GM12875 (cell line): ENCODE data around the gene BRF1.

Source experiments
- H3K4me3 ChIP-seq: one replicate; pipeline ENCODE4 v1.5.1; 2011; ENCODE audit warnings: low read depth, low read length, control low read depth
- CTCF ChIP-seq: IDR thresholded peaks from 2 replicates; pipeline ENCODE4 v1.5.1; 2011; ENCODE audit warnings: low read depth, mild to moderate bottlenecking, control low read depth, inconsistent platforms, low read length, moderate library complexity, borderline replicate concordance; ENCODE audit not compliant: insufficient read depth

Gene BRF1

GRCh38 chr14:105314287-105315200, 13.7 kb upstream of the BRF1 start, which contains the start of gene PACS2:
PACS2 (plus strand) TSS chr14:105314748; CDS start chr14:105314919, 171 bp downstream.
- H3K4me3 ChIP-seq: peak within 1 kb of the TSS; percentile 69
- TF ChIP-seq CTCF: no peak

- TF ChIP-seq CTCF: no peak
- H3K4me3 ChIP-seq: peak overlapping the region; percentile 59
Observed at GRCh38 chr14:105313381-105314286, 12.8 kb upstream of the BRF1 start.

GRCh38 chr14:105312973-105313372, 12.2 kb upstream of the BRF1 start:
- no peak overlapping the region for H3K4me3 ChIP-seq
- no peak for TF ChIP-seq CTCF

GRCh38 chr14:105311838-105312237, 11.0 kb upstream of the BRF1 start:
- no peak overlapping the region for H3K4me3 ChIP-seq
- no peak for TF ChIP-seq CTCF

- TF ChIP-seq CTCF: no peak
- H3K4me3 ChIP-seq: no peak overlapping the region
Observed at GRCh38 chr14:105309371-105309770, 8.6 kb upstream of the BRF1 start.

- H3K4me3 ChIP-seq: no peak overlapping the region
Observed at GRCh38 chr14:105307052-105307727, 6.4 kb upstream of the BRF1 start.

More at GRCh38 chr14:105307052-105307727, 6.4 kb upstream of the BRF1 start:
- no peak for TF ChIP-seq CTCF
